GM21447 (cell line): ENCODE results near the gene KAT6B.

ENCODE experiments used
- ATAC-seq: cut with Tn5 transposase; IDR thresholded peaks from one replicate; pipeline ENCODE4 v1.9.1; 2021; ENCODE audit not compliant: unreplicated experiment

Gene KAT6B

GRCh38 chr10:74977913-74978847, 151.8 kb downstream of the KAT6B start:
- ATAC-seq: peak; percentile 84

GRCh38 chr10:74981831-74982633, 155.6 kb downstream of the KAT6B start:
- ATAC-seq: no peak

- ATAC-seq: no peak
These were observed 156.2 kb downstream of the KAT6B start for GRCh38 chr10:74982634-74982982.

- no peak for ATAC-seq
These were observed 157.0 kb downstream of the KAT6B start for GRCh38 chr10:74983383-74983782.

GRCh38 chr10:74987339-74988053, 161.1 kb downstream of the KAT6B start:
- ATAC-seq: no peak

GRCh38 chr10:74988054-74988775, 161.8 kb downstream of the KAT6B start:
- ATAC-seq: no peak

- no peak for ATAC-seq
These were observed 162.6 kb downstream of the KAT6B start for GRCh38 chr10:74988832-74989561.

GRCh38 chr10:74991435-74991834, 165.0 kb downstream of the KAT6B start:
- no peak for ATAC-seq

- ATAC-seq: no peak
These were observed 165.7 kb downstream of the KAT6B start for GRCh38 chr10:74992068-74992467.

- ATAC-seq: no peak
These were observed 167.2 kb downstream of the KAT6B start for GRCh38 chr10:74993649-74994048.

- peak; percentile 73 for ATAC-seq
These were observed 168.5 kb downstream of the KAT6B start for GRCh38 chr10:74994854-74995253.

GRCh38 chr10:74995806-74996205, 169.4 kb downstream of the KAT6B start:
- no peak for ATAC-seq

GRCh38 chr10:74997163-74997562, 170.8 kb downstream of the KAT6B start:
- no peak for ATAC-seq

- ATAC-seq: peak; percentile 88
These were observed 174.4 kb downstream of the KAT6B start for GRCh38 chr10:75000748-75001321.

- no peak for ATAC-seq
These were observed 175.4 kb downstream of the KAT6B start for GRCh38 chr10:75001715-75002350.

GRCh38 chr10:75002351-75002725, 175.9 kb downstream of the KAT6B start:
- ATAC-seq: no peak

GRCh38 chr10:75002967-75003594, 176.7 kb downstream of the KAT6B start:
- no peak for ATAC-seq

GRCh38 chr10:75003891-75004290, 177.5 kb downstream of the KAT6B start:
- no peak for ATAC-seq

- no peak for ATAC-seq
These were observed 181.2 kb downstream of the KAT6B start for GRCh38 chr10:75007646-75008045.
